ENCODE results near the gene TNIK.

TNIK gene

GRCh38 chr3:171354706-171355582, 105.3 kb downstream of the TNIK start:
- no peak for DNase-seq

- DNase-seq = no peak
Measured at GRCh38 chr3:171354049-171354705, 106.0 kb downstream of the TNIK start.

- DNase-seq = no peak
Measured at GRCh38 chr3:171353423-171353822, 106.8 kb downstream of the TNIK start.

GRCh38 chr3:171352387-171352935, 107.7 kb downstream of the TNIK start:
- DNase-seq = no peak

- peak; percentile 41 for DNase-seq
Measured at GRCh38 chr3:171351676-171352075, 108.5 kb downstream of the TNIK start.

GRCh38 chr3:171350364-171350763, 109.8 kb downstream of the TNIK start:
- no peak for DNase-seq

- no peak for DNase-seq
Measured at GRCh38 chr3:171349392-171349791, 110.8 kb downstream of the TNIK start.

- no peak for DNase-seq
Measured at GRCh38 chr3:171348121-171348520, 112.1 kb downstream of the TNIK start.

GRCh38 chr3:171347301-171348039, 112.7 kb downstream of the TNIK start:
- no peak for DNase-seq

- DNase-seq = no peak
Measured at GRCh38 chr3:171346582-171347300, 113.5 kb downstream of the TNIK start.

- no peak for DNase-seq
Measured at GRCh38 chr3:171346019-171346418, 114.2 kb downstream of the TNIK start.

GRCh38 chr3:171345107-171345843, 114.9 kb downstream of the TNIK start:
- peak; percentile 91 for DNase-seq

- DNase-seq = no peak
Measured at GRCh38 chr3:171343693-171344092, 116.5 kb downstream of the TNIK start.

- no peak for DNase-seq
Measured at GRCh38 chr3:171342783-171343420, 117.3 kb downstream of the TNIK start.

- no peak for DNase-seq
Measured at GRCh38 chr3:171342200-171342599, 118.0 kb downstream of the TNIK start.

- DNase-seq = no peak
Measured at GRCh38 chr3:171340434-171340833, 119.8 kb downstream of the TNIK start.

- peak; percentile 82 for DNase-seq
Measured at GRCh38 chr3:171339598-171339997, 120.6 kb downstream of the TNIK start.

- DNase-seq = no peak
Measured at GRCh38 chr3:171336406-171336805, 123.8 kb downstream of the TNIK start.

- DNase-seq = no peak
Measured at GRCh38 chr3:171335559-171335958, 124.6 kb downstream of the TNIK start.

GRCh38 chr3:171334465-171334811, 125.8 kb downstream of the TNIK start:
- DNase-seq = peak; percentile 12

GRCh38 chr3:171333784-171334464, 126.3 kb downstream of the TNIK start:
- no peak for DNase-seq

All from NCI-H1105 treated with DMSO at 0.1 percent for 48 hours (cell line).